ENCODE results near the gene KLK1.

- TF ChIP-seq POLR2A (IDR thresholded peaks at IDR 0.05; ENCODE audit: low read depth, low read length) = no peak
- TF ChIP-seq POLR2AphosphoS5 (IDR thresholded peaks at IDR 0.05; ENCODE audit: low read depth, low read length) = no peak
- TF ChIP-seq SPI1 (IDR thresholded peaks at IDR 0.05; ENCODE audit: low read depth, low read length) = no peak
- no peak for TF ChIP-seq PAX5 (IDR thresholded peaks at IDR 0.05; ENCODE audit: insufficient read depth, low read length, severe bottlenecking)
- TF ChIP-seq TAF1 (IDR thresholded peaks at IDR 0.05; ENCODE audit: low read depth, low read length) = no peak
Measured at GRCh38 chr19:50821622-50822021, 2.0 kb downstream of the KLK1 start.
